Transverse colon (tissue), 4 donors: ENCODE measurements around the gene FBXW10B.
"Not testable (repeated sequence)": the region's sequence is repeated elsewhere in the genome, so short reads cannot be mapped to it uniquely, and the experiment has no call there.

ENCODE experiments used
- CTCF ChIP-seq, 5 experiments: fragments of 200-600 bp in 3 of 5; fragments of 450-650 bp in 2 of 5; sonication (generic) in 3 of 5; IDR thresholded peaks; 1 replicate in 2 of 5; 2 replicates in 3 of 5; pipeline ENCODE4 v1.5.1; 2016 to 2017; ENCODE audit warnings: antibody characterized with exemption in 5 of 5, inconsistent platforms in 3 of 5, mild to moderate bottlenecking in 2 of 5, moderate library complexity in 1 of 5
- EP300 ChIP-seq: sonication (generic); formaldehyde crosslinking; IDR thresholded peaks from one replicate; pipeline ENCODE4 v1.6.1; 2017; ENCODE audit warnings: antibody characterized with exemption, low read depth
- POLR2A ChIP-seq: fragments of 450-650 bp; IDR thresholded peaks from one replicate; pipeline ENCODE4 v1.6.1; 2016; ENCODE audit warnings: antibody characterized with exemption, mild to moderate bottlenecking, moderate library complexity
- POLR2AphosphoS5 ChIP-seq, 3 donors: sonication (generic); formaldehyde crosslinking; IDR thresholded peaks; one replicate each; pipeline ENCODE4 v1.6.1; 2016; ENCODE audit warnings: antibody characterized with exemption in 3 of 3

GRCh38 chr17:15623661-15624209 lies 4.2 kb upstream of the FBXW10B start:
- TF ChIP-seq POLR2AphosphoS5 (IDR thresholded peaks at IDR 0.05); CTCF (IDR thresholded peaks at IDR 0.05); POLR2A; EP300: not testable (repeated sequence)
